ENCODE data around the gene RGS3. TPM values are rescaled to one million over a fixed set of nuclear protein-coding genes. Genes with fewer than 3 reads are reported as not detected.

The RGS3 gene
- total RNA-seq, 1 donor from 2014 or later, result 92.5 TPM

DNA sequence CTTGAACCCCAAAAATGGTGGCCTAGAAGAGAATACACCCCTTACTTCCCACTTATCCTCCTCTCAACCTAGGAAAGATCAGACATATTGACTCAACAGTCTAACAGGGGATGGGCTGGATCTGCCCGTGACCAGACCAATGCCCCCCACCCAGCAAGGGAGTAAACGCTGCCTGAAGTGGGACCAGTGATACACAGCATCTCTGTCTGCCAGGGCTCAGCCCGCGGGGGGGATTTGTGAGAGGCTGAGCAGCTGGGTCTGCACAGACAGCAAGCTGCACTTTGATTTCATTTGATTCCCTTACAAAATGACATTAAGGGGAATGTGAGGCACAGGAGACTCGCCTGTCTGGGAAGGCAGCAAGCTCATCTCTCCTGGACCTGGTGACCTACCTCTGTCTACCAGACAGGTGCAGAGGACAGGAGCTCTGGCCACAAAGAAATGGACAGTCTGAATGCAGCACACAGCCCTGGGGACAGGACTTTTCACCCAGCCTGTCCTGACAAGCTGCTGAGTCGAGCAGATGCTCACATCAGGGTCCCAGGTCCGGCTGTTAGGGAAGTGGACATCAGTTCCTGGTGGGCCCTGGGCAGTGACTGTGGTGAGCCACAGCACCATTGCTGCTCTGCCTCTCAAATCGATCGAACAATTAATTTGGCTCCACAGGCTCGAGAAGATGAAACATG lies 79.9 kb downstream of the RGS3 start:
- no peak overlapping the region for H3K27ac Mint-ChIP-seq (ENCODE audit: unreplicated experiment)
- TF ChIP-seq, protein P1, sequence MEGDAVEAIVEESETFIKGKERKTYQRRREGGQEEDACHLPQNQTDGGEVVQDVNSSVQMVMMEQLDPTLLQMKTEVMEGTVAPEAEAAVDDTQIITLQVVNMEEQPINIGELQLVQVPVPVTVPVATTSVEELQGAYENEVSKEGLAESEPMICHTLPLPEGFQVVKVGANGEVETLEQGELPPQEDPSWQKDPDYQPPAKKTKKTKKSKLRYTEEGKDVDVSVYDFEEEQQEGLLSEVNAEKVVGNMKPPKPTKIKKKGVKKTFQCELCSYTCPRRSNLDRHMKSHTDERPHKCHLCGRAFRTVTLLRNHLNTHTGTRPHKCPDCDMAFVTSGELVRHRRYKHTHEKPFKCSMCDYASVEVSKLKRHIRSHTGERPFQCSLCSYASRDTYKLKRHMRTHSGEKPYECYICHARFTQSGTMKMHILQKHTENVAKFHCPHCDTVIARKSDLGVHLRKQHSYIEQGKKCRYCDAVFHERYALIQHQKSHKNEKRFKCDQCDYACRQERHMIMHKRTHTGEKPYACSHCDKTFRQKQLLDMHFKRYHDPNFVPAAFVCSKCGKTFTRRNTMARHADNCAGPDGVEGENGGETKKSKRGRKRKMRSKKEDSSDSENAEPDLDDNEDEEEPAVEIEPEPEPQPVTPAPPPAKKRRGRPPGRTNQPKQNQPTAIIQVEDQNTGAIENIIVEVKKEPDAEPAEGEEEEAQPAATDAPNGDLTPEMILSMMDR (IDR thresholded peaks at IDR 0.05; ENCODE audit: insufficient read depth, low read depth, low read length), result no peak
- TF ChIP-seq EZH2 (IDR thresholded peaks at IDR 0.05; ENCODE audit: insufficient read depth, low read length), result no peak
- FAIRE-seq, result no peak
- no peak for DNase-seq (ENCODE audit: low read depth)
- Histone ChIP-seq H2AFZ (ENCODE audit: low read depth, low read length) (no peak overlapping the region), H4K20me1 (ENCODE audit: insufficient read depth, low read length) (no peaks in the 10 kb centered on the region), H3K4me2 (ENCODE audit: low read length) (no peak overlapping the region), H3K4me3 (ENCODE audit: insufficient read depth, low read depth, low read length) (no peak overlapping the region), H3K27me3 (ENCODE audit: insufficient read depth, low read length) (no peaks in the 10 kb centered on the region), H3K36me3 (ENCODE audit: insufficient read depth, low read length) (no peaks in the 10 kb centered on the region), H3K27ac (ENCODE audit: low read depth, low read length) (no peak overlapping the region), H3K4me1 (ENCODE audit: insufficient read depth, low read length) (peaks cover 6% of the 10 kb centered on the region), H3K79me2 (ENCODE audit: insufficient read depth, low read length) (no peaks in the 10 kb centered on the region), H3K9me3 (ENCODE audit: insufficient read depth, low read depth, low read length) (no peaks in the 10 kb centered on the region), H3K9ac (ENCODE audit: low read length) (no peak overlapping the region)
- H3K27me3 Mint-ChIP-seq (ENCODE audit: low read depth, unreplicated experiment), result peaks cover 32% of the 10 kb centered on the region
- H3K36me3 Mint-ChIP-seq (ENCODE audit: low read depth, unreplicated experiment), result peaks cover 5% of the 10 kb centered on the region
- peaks cover 5% of the 10 kb centered on the region for H3K9me3 Mint-ChIP-seq (ENCODE audit: unreplicated experiment)
- no peak overlapping the region for H3K4me3 Mint-ChIP-seq (ENCODE audit: unreplicated experiment)
- peaks cover 12% of the 10 kb centered on the region for H3K4me1 Mint-ChIP-seq (ENCODE audit: low read depth, unreplicated experiment)

DNA sequence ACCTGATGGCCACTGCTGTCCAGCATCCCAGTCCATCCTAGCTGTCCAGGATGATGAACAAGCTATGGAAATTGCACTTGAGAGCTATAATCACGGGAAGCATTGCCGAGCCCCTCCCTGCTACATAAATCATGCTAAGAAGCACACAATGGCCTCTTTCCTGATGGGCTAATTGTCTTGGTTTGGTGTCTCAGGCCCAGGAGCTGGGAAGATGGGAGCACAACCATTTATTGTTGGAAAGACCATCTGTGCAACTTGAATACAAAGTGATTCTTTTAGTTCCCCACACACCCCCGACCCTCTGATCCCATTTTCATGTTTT lies 80.4 kb downstream of the RGS3 start:
- peaks cover 5% of the 10 kb centered on the region for H3K9me3 Mint-ChIP-seq (ENCODE audit: unreplicated experiment)
- H3K27me3 ChIP-seq (ENCODE audit: insufficient read depth, low read length), result no peaks in the 10 kb centered on the region
- H3K27me3 Mint-ChIP-seq (ENCODE audit: low read depth, unreplicated experiment), result peaks cover 29% of the 10 kb centered on the region
- TF ChIP-seq, protein P1 (IDR thresholded peaks at IDR 0.05; ENCODE audit: insufficient read depth, low read depth, low read length), result no peak
- TF ChIP-seq EZH2 (IDR thresholded peaks at IDR 0.05; ENCODE audit: insufficient read depth, low read length), result no peak
- no peak overlapping the region for H2AFZ ChIP-seq (ENCODE audit: low read depth, low read length)
- H4K20me1 ChIP-seq (ENCODE audit: insufficient read depth, low read length), result no peaks in the 10 kb centered on the region
- H3K4me3 ChIP-seq (ENCODE audit: insufficient read depth, low read depth, low read length), result no peak overlapping the region
- no peak overlapping the region for H3K4me2 ChIP-seq (ENCODE audit: low read length)
- no peak overlapping the region for H3K27ac ChIP-seq (ENCODE audit: low read depth, low read length)
- H3K36me3 Mint-ChIP-seq (ENCODE audit: low read depth, unreplicated experiment), result peaks cover 5% of the 10 kb centered on the region
- no peaks in the 10 kb centered on the region for H3K79me2 ChIP-seq (ENCODE audit: insufficient read depth, low read length)
- peaks cover 13% of the 10 kb centered on the region for H3K4me1 Mint-ChIP-seq (ENCODE audit: low read depth, unreplicated experiment)
- H3K9ac ChIP-seq (ENCODE audit: low read length), result no peak overlapping the region
- DNase-seq (ENCODE audit: low read depth), result no peak
- FAIRE-seq, result no peak
- no peaks in the 10 kb centered on the region for H3K36me3 ChIP-seq (ENCODE audit: insufficient read depth, low read length)
- H3K27ac Mint-ChIP-seq (ENCODE audit: unreplicated experiment), result no peak overlapping the region
- H3K4me1 ChIP-seq (ENCODE audit: insufficient read depth, low read length), result peaks cover 11% of the 10 kb centered on the region
- no peak overlapping the region for H3K4me3 Mint-ChIP-seq (ENCODE audit: unreplicated experiment)
- no peaks in the 10 kb centered on the region for H3K9me3 ChIP-seq (ENCODE audit: insufficient read depth, low read depth, low read length)

DNA sequence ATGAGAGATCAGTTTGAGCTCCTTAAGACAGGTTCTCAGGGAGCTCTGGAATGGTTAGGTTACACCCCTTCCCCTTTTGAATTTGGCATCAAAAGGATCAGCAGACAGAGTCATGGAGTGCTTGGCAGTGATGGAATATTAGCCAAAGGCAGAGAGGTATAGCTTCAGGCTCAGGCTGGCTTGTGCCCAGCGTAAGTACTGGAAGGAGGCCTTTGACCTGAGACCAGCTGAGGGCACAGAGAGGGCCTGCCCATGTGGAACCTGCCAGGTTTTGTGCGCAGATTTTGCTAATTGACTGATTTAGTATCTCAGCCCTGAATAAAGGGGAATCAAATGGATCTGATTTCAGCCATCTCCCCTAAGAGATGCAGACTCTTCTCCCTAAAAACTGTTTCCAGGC lies 81.5 kb downstream of the RGS3 start:
- H3K27ac ChIP-seq (ENCODE audit: low read depth, low read length), result no peak overlapping the region
- TF ChIP-seq, protein P1 (IDR thresholded peaks at IDR 0.05; ENCODE audit: insufficient read depth, low read depth, low read length), result no peak
- TF ChIP-seq EZH2 (IDR thresholded peaks at IDR 0.05; ENCODE audit: insufficient read depth, low read length), result no peak
- FAIRE-seq (no peak), DNase-seq (ENCODE audit: low read depth) (no peak)
- H3K27ac Mint-ChIP-seq (ENCODE audit: unreplicated experiment), result no peak overlapping the region
- peaks cover 5% of the 10 kb centered on the region for H3K9me3 Mint-ChIP-seq (ENCODE audit: unreplicated experiment)
- H3K4me3 Mint-ChIP-seq (ENCODE audit: unreplicated experiment), result no peak overlapping the region
- H2AFZ ChIP-seq (ENCODE audit: low read depth, low read length), result no peak overlapping the region
- no peak overlapping the region for H3K9ac ChIP-seq (ENCODE audit: low read length)
- peaks cover 5% of the 10 kb centered on the region for H3K36me3 Mint-ChIP-seq (ENCODE audit: low read depth, unreplicated experiment)
- H3K4me1 Mint-ChIP-seq (ENCODE audit: low read depth, unreplicated experiment), result peaks cover 19% of the 10 kb centered on the region
- no peaks in the 10 kb centered on the region for H3K9me3 ChIP-seq (ENCODE audit: insufficient read depth, low read depth, low read length)
- H3K36me3 ChIP-seq (ENCODE audit: insufficient read depth, low read length), result no peaks in the 10 kb centered on the region
- H3K4me2 ChIP-seq (ENCODE audit: low read length), result no peak overlapping the region
- no peaks in the 10 kb centered on the region for H4K20me1 ChIP-seq (ENCODE audit: insufficient read depth, low read length)
- no peak overlapping the region for H3K4me3 ChIP-seq (ENCODE audit: insufficient read depth, low read depth, low read length)
- H3K79me2 ChIP-seq (ENCODE audit: insufficient read depth, low read length), result no peaks in the 10 kb centered on the region
- H3K27me3 Mint-ChIP-seq (ENCODE audit: low read depth, unreplicated experiment), result peaks cover 28% of the 10 kb centered on the region
- no peaks in the 10 kb centered on the region for H3K27me3 ChIP-seq (ENCODE audit: insufficient read depth, low read length)
- peaks cover 13% of the 10 kb centered on the region for H3K4me1 ChIP-seq (ENCODE audit: insufficient read depth, low read length)

Measured in astrocyte (in vitro differentiated cells and primary cell).